Measurements from ENCODE around the gene IDUA.

GRCh38 chr4:989722-990471 lies 3.1 kb downstream of the IDUA start:
- TF ChIP-seq, protein P1, sequence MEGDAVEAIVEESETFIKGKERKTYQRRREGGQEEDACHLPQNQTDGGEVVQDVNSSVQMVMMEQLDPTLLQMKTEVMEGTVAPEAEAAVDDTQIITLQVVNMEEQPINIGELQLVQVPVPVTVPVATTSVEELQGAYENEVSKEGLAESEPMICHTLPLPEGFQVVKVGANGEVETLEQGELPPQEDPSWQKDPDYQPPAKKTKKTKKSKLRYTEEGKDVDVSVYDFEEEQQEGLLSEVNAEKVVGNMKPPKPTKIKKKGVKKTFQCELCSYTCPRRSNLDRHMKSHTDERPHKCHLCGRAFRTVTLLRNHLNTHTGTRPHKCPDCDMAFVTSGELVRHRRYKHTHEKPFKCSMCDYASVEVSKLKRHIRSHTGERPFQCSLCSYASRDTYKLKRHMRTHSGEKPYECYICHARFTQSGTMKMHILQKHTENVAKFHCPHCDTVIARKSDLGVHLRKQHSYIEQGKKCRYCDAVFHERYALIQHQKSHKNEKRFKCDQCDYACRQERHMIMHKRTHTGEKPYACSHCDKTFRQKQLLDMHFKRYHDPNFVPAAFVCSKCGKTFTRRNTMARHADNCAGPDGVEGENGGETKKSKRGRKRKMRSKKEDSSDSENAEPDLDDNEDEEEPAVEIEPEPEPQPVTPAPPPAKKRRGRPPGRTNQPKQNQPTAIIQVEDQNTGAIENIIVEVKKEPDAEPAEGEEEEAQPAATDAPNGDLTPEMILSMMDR (IDR thresholded peaks at IDR 0.05; ENCODE audit: low read depth, low read length): no peak
- no peak for TF ChIP-seq EZH2phosphoT487 (IDR thresholded peaks at IDR 0.05; ENCODE audit: low read depth)

Data from OCI-LY3 (cell line).